Neural cell (in vitro differentiated cells): ENCODE measurements around the gene ICA1. TPM values are rescaled to one million over a fixed set of nuclear protein-coding genes. Genes with fewer than 3 reads are reported as not detected.

ENCODE experiments used
- H2AFZ ChIP-seq: fragments of 200-600, 300-800 bp; sonication (generic), shearing (Covaris generic); 2 replicates; pipeline ENCODE4 v1.6.0; 2014; ENCODE audit warnings: low read depth, mild to moderate bottlenecking, antibody characterized with exemption, low read length, moderate library complexity
- H3F3A ChIP-seq: fragments of 200-600 bp; shearing (Covaris generic); 2 replicates; pipeline ENCODE4 v1.6.1; 2016; ENCODE audit warnings: mild to moderate bottlenecking, moderate library complexity, mixed read lengths, antibody characterized with exemption, low read length; ENCODE audit not compliant: insufficient read depth, poor library complexity, severe bottlenecking
- H3K27ac ChIP-seq: fragments of 200-600, 300-800 bp; sonication (generic), shearing (Covaris generic); 2 replicates; pipeline ENCODE4 v1.5.1; 2014; ENCODE audit warnings: mild to moderate bottlenecking, low read length, moderate library complexity
- H3K27me3 ChIP-seq: fragments of 300-800, 200-600 bp; sonication (generic), shearing (Covaris generic); 2 replicates; pipeline ENCODE4 v1.6.0; 2014; ENCODE audit warnings: mild to moderate bottlenecking, low read depth, low read length, moderate library complexity; ENCODE audit not compliant: insufficient read depth
- H3K36me3 ChIP-seq: fragments of 300-800, 200-600 bp; sonication (generic), shearing (Covaris generic); 2 replicates; pipeline ENCODE4 v1.5.1; 2014; ENCODE audit warnings: mild to moderate bottlenecking, antibody characterized with exemption, low read length, moderate library complexity; ENCODE audit not compliant: insufficient read depth
- H3K4me2 ChIP-seq: fragments of 300-800, 200-600 bp; sonication (generic), shearing (Covaris generic); 2 replicates; pipeline ENCODE4 v1.6.0; 2014; ENCODE audit warnings: mild to moderate bottlenecking, low read length
- H3K4me3 ChIP-seq: fragments of 300-800, 200-600 bp; sonication (generic), shearing (Covaris generic); 2 replicates; pipeline ENCODE4 v1.5.1; 2014; ENCODE audit warnings: mild to moderate bottlenecking, low read length, moderate library complexity
- H3K79me2 ChIP-seq: fragments of 200-600 bp; shearing (Covaris generic); replicated peaks from 2 replicates; pipeline ENCODE4 v1.6.0; 2014; ENCODE audit warnings: mild to moderate bottlenecking, low read length, moderate library complexity; ENCODE audit not compliant: insufficient read depth
- H3K9ac ChIP-seq: fragments of 300-800, 200-600 bp; sonication (generic), shearing (Covaris generic); 2 replicates; pipeline ENCODE4 v1.6.1; 2016; ENCODE audit warnings: mild to moderate bottlenecking, low read length, mixed read lengths
- H3K9me2 ChIP-seq: fragments of 200-600 bp; shearing (Covaris generic); 2 replicates; pipeline ENCODE4 v1.6.1; 2016; ENCODE audit warnings: mild to moderate bottlenecking, low read length, mixed read lengths; ENCODE audit not compliant: insufficient read depth
- H3K9me3 ChIP-seq: fragments of 200-600, 300-800 bp; sonication (generic), shearing (Covaris generic); 2 replicates; pipeline ENCODE4 v1.6.1; 2016; ENCODE audit warnings: mild to moderate bottlenecking, mixed run types, low read length, moderate library complexity, mixed read lengths
- H4K20me1 ChIP-seq: fragments of 200-600 bp; shearing (Covaris generic); 2 replicates; pipeline ENCODE4 v1.6.1; 2016; ENCODE audit warnings: mild to moderate bottlenecking, mixed run types; ENCODE audit not compliant: insufficient read depth
- CTCF ChIP-seq: fragments of 450-650 bp; IDR thresholded peaks from 2 replicates; pipeline ENCODE4 v1.5.1; 2014; ENCODE audit warnings: antibody characterized with exemption, mild to moderate bottlenecking, moderate library complexity; ENCODE audit not compliant: poor library complexity, severe bottlenecking
- EP300 ChIP-seq: fragments of 450-650 bp; conservative IDR thresholded peaks from 2 replicates; pipeline ENCODE4 v1.6.1; 2014; ENCODE audit warnings: antibody characterized with exemption, mild to moderate bottlenecking, moderate library complexity; ENCODE audit not compliant: poor library complexity, severe bottlenecking
- EZH2 ChIP-seq: fragments of 200-600, 300-800 bp; shearing (Covaris generic), sonication (generic); IDR thresholded peaks from 2 replicates; pipeline ENCODE4 v1.6.1; 2014; ENCODE audit warnings: antibody characterized with exemption, low read length, borderline replicate concordance, mild to moderate bottlenecking; ENCODE audit not compliant: insufficient read depth, poor library complexity, severe bottlenecking
- MXI1 ChIP-seq: fragments of 450-650 bp; conservative IDR thresholded peaks from 2 replicates; pipeline ENCODE4 v1.6.1; 2014; ENCODE audit warnings: antibody characterized with exemption, mild to moderate bottlenecking; ENCODE audit not compliant: poor library complexity, severe bottlenecking
- POLR2AphosphoS5 ChIP-seq: IDR thresholded peaks from 2 replicates; pipeline ENCODE4 v1.6.1; 2012
- RAD21 ChIP-seq: fragments of 450-650 bp; conservative IDR thresholded peaks from 2 replicates; pipeline ENCODE4 v1.6.1; 2014; ENCODE audit warnings: antibody characterized with exemption, mild to moderate bottlenecking, moderate library complexity
- REST ChIP-seq: IDR thresholded peaks from 2 replicates; pipeline ENCODE4 v1.6.1; 2012; ENCODE audit warnings: borderline replicate concordance
- SMC3 ChIP-seq: fragments of 450-650 bp; conservative IDR thresholded peaks from 2 replicates; pipeline ENCODE4 v1.6.1; 2014; ENCODE audit warnings: antibody characterized with exemption, mild to moderate bottlenecking, moderate library complexity; ENCODE audit not compliant: poor library complexity
- TAF1 ChIP-seq: IDR thresholded peaks from 2 replicates; pipeline ENCODE4 v1.6.1; 2012; ENCODE audit warnings: low read depth
- polyA plus RNA-seq: library from polyadenylated mRNA; depleted of rRNA; stranded (reverse); fragments of >200 nt; gene quantifications from 2 replicates; pipeline ENCODE4 v1.2.3, GENCODE V29; 2014

The ICA1 gene
- polyA plus RNA-seq, 1 donor from 2014 or later = 18.6 TPM

- Histone ChIP-seq H3K27ac (no peak overlapping the region), H3K79me2 (no peaks in the 10 kb centered on the region), H3K27me3 (no peaks in the 10 kb centered on the region), H4K20me1 (no peaks in the 10 kb centered on the region), H3K9me3 (no peaks in the 10 kb centered on the region), H3K9ac (no peak overlapping the region), H3F3A (no peaks in the 10 kb centered on the region), H3K36me3 (no peaks in the 10 kb centered on the region), H3K4me3 (no peak overlapping the region), H3K9me2 (no peaks in the 10 kb centered on the region), H2AFZ (no peak overlapping the region), H3K4me2 (no peak overlapping the region)
- no peak for TF ChIP-seq REST
- TF ChIP-seq POLR2AphosphoS5 = no peak
- TF ChIP-seq TAF1 = no peak
- TF ChIP-seq RAD21 = no peak
- TF ChIP-seq EZH2 = no peak
- TF ChIP-seq SMC3 = no peak
- no peak for TF ChIP-seq MXI1
- TF ChIP-seq CTCF = no peak
- TF ChIP-seq EP300 = no peak
Observed at GRCh38 chr7:8094164-8095140, 167.5 kb downstream of the ICA1 start.

GRCh38 chr7:8092140-8092539 lies 169.8 kb downstream of the ICA1 start:
- H3K36me3 ChIP-seq = no peaks in the 10 kb centered on the region
- no peak overlapping the region for H3K27ac ChIP-seq
- H3F3A ChIP-seq = no peaks in the 10 kb centered on the region
- H3K9me3 ChIP-seq = no peaks in the 10 kb centered on the region
- no peaks in the 10 kb centered on the region for H4K20me1 ChIP-seq
- no peaks in the 10 kb centered on the region for H3K9me2 ChIP-seq
- no peaks in the 10 kb centered on the region for H3K27me3 ChIP-seq
- no peak overlapping the region for H3K4me2 ChIP-seq
- TF ChIP-seq MXI1 (no peak), POLR2AphosphoS5 (no peak), SMC3 (no peak), EP300 (no peak), REST (no peak), CTCF (no peak), TAF1 (no peak), RAD21 (no peak), EZH2 (no peak)
- H2AFZ ChIP-seq = no peak overlapping the region
- no peak overlapping the region for H3K4me3 ChIP-seq
- no peak overlapping the region for H3K9ac ChIP-seq
- no peaks in the 10 kb centered on the region for H3K79me2 ChIP-seq
